K562 (cell line): ENCODE results near the gene CLPSL1. TPM values are rescaled to one million over a fixed set of nuclear protein-coding genes. Genes with fewer than 3 reads are reported as not detected.

Experiments used
- ARHGAP35 ChIP-seq: fragments of 450-650 bp; IDR thresholded peaks from 2 replicates; pipeline ENCODE4 v1.6.1; 2018; ENCODE audit not compliant: partially characterized antibody
- ARID3A ChIP-seq: IDR thresholded peaks from 2 replicates; pipeline ENCODE4 v1.6.1; 2012; ENCODE audit warnings: low read depth, low read length, improper control_type of control experiment, borderline replicate concordance
- FOXK1 ChIP-seq: sonication (generic); formaldehyde crosslinking; IDR thresholded peaks from 2 replicates; pipeline ENCODE4 v1.8.0; 2022; ENCODE audit warnings: missing genetic modification reagents, mild to moderate bottlenecking, borderline replicate concordance
- HDAC1 ChIP-seq, 2 experiments: fragments of 450-650 bp; IDR thresholded peaks; 2 replicates each; pipeline ENCODE4 v1.6.1; 2016 to 2017; ENCODE audit warnings: inconsistent platforms in 1 of 2, mild to moderate bottlenecking in 1 of 2, moderate library complexity in 1 of 2
- MLX ChIP-seq, 2 experiments: fragments of 450-650 bp in 1 of 2; sonication (generic) in 1 of 2; formaldehyde crosslinking; conservative IDR thresholded peaks; 2 replicates each; pipeline versions ENCODE4 v1.4.0 to v1.8.1; 2020 to 2022; ENCODE audit warnings: mild to moderate bottlenecking in 1 of 2, missing genetic modification reagents in 1 of 2
- MYC ChIP-seq, 2 experiments: fragments of 250-450 bp in 1 of 2; sonication (Bioruptor Pico) in 1 of 2; IDR thresholded peaks; 2 replicates each; pipeline versions ENCODE4 v1.5.1 to v1.6.1; 2012 to 2021; ENCODE audit warnings: low read depth in 2 of 2, borderline replicate concordance in 1 of 2, improper control_type of control experiment in 1 of 2, low read length in 1 of 2, mild to moderate bottlenecking in 1 of 2, moderate library complexity in 1 of 2
- PATZ1 ChIP-seq: fragments of 250-450 bp; sonication (Bioruptor Pico); IDR thresholded peaks from 2 replicates; pipeline ENCODE4 v1.5.0; 2020; ENCODE audit warnings: mild to moderate bottlenecking, borderline replicate concordance
- PCBP2 ChIP-seq: fragments of 200-400 bp; formaldehyde crosslinking; IDR thresholded peaks from 2 replicates; pipeline ENCODE4 v1.6.1; 2018; ENCODE audit warnings: low read length, low read depth, mild to moderate bottlenecking, moderate library complexity; ENCODE audit not compliant: poor library complexity, severe bottlenecking
- RNF219 ChIP-seq: fragments of 250-450 bp; sonication (Bioruptor Pico); IDR thresholded peaks from 2 replicates; pipeline ENCODE4 v1.5.0; 2022; ENCODE audit warnings: mild to moderate bottlenecking
- SMARCC2 ChIP-seq: fragments of 450-650 bp; IDR thresholded peaks from 2 replicates; pipeline ENCODE4 v1.6.1; 2017; ENCODE audit warnings: antibody characterized with exemption, moderate library complexity, mild to moderate bottlenecking, low read depth
- SUPT5H ChIP-seq: fragments of 450-650 bp; IDR thresholded peaks from 2 replicates; pipeline ENCODE4 v1.6.1; 2016
- TRIM28 ChIP-seq: fragments of 450-650 bp; IDR thresholded peaks from 2 replicates; pipeline ENCODE4 v1.6.1; 2017
- U2AF1 ChIP-seq: fragments of 200-400 bp; formaldehyde crosslinking; optimal IDR thresholded peaks from 2 replicates; pipeline ENCODE3; 2017; ENCODE audit warnings: mild to moderate bottlenecking, low read depth, low read length, moderate library complexity
- ZNF174 ChIP-seq: fragments of 250-450 bp; sonication (Bioruptor Pico); IDR thresholded peaks from 2 replicates; pipeline ENCODE4 v1.4.0; 2020; ENCODE audit warnings: mild to moderate bottlenecking
- ZNF23 ChIP-seq: fragments of 250-450 bp; sonication (Bioruptor Pico); IDR thresholded peaks from 2 replicates; pipeline ENCODE4 v1.4.0; 2020; ENCODE audit warnings: mild to moderate bottlenecking
- ZNF584 ChIP-seq: fragments of 200-800 bp; sonication (Bioruptor generic); IDR thresholded peaks from 2 replicates; pipeline ENCODE4 v1.6.1; 2016; ENCODE audit warnings: low read depth, mild to moderate bottlenecking, missing genetic modification characterization, missing compliant biosample characterization
- ZNF740 ChIP-seq, 3 experiments: fragments of 200-800 bp in 1 of 3; sonication (Bioruptor generic) in 1 of 3; sonication (generic) in 1 of 3; formaldehyde crosslinking in 1 of 3; IDR thresholded peaks; 2 replicates each; pipeline versions ENCODE4 v1.6.1 to v1.8.0; 2016 to 2022; ENCODE audit warnings: mild to moderate bottlenecking in 2 of 3, missing compliant biosample characterization in 2 of 3, missing genetic modification characterization in 2 of 3, missing genetic modification reagents in 1 of 3
- ZNF766 ChIP-seq: fragments of 200-800 bp; sonication (Bioruptor generic); conservative IDR thresholded peaks from 2 replicates; pipeline ENCODE4 v1.6.1; 2016; ENCODE audit warnings: missing genetic modification characterization, missing compliant biosample characterization
- polyA plus RNA-seq, 8 experiments: library from polyadenylated mRNA; depleted of rRNA in 4 of 8; stranded (reverse) in 5 of 8; unstranded in 3 of 8; fragments of >200 nt; fragmentation: Nextera tagmentation in 2 of 8; fragmentation: Illumina TruSeq in 1 of 8; extraction: Ambion mirVana in 2 of 8; extraction: Trizol in 1 of 8; gene quantifications; 2 replicates each; pipeline versions ENCODE4 v1.2.1 to v1.2.3, GENCODE V29; 2011 to 2014; ENCODE audit warnings: inconsistent platforms in 1 of 8, missing spikeins in 1 of 8
- total RNA-seq, 7 experiments: library from RNA; depleted of rRNA in 6 of 7; stranded (reverse); fragments of >200 nt in 6 of 7; fragmentation: Illumina TruSeq in 2 of 7; extraction: Trizol in 2 of 7; gene quantifications; 2 replicates each; pipeline versions ENCODE4 v1.2.1 to v1.2.3, GENCODE V29; 2011 to 2021; ENCODE audit warnings: low replicate concordance in 1 of 7

Gene CLPSL1
- total and polyA plus RNA-seq, 9 of the 15 experiments (the other 6 are each of a cell fraction or from before 2014, with no cell fraction given), result not detected

- peak; percentile 77 for TF ChIP-seq MYC (IDR thresholded peaks at IDR 0.05; ENCODE audit: low read depth, low read length)
- TF ChIP-seq MYC (CRISPR knock-in tag; IDR thresholded peaks at IDR 0.05; ENCODE audit: borderline replicate concordance, low read depth), result no peak
- TF ChIP-seq ZNF740 (CRISPR knock-in tag; IDR thresholded peaks at IDR 0.05), result no peak; the same call in 1 of the 2 replicates
- TF ChIP-seq ZNF740 (tag; IDR thresholded peaks at IDR 0.05), result no peak
- TF ChIP-seq TRIM28, result no peak
- no peak for TF ChIP-seq PATZ1 (CRISPR knock-in tag)
- no peak for TF ChIP-seq SMARCC2
- no peak for TF ChIP-seq U2AF1
- TF ChIP-seq ARHGAP35, result no peak
- TF ChIP-seq RNF219 (CRISPR knock-in tag), result no peak
- no peak for TF ChIP-seq ZNF766 (CRISPR knock-in tag)
- no peak for TF ChIP-seq PCBP2
- no peak for TF ChIP-seq HDAC1 (IDR thresholded peaks at IDR 0.05)
- no peak for TF ChIP-seq ARID3A
- no peak for TF ChIP-seq SUPT5H
- no peak for TF ChIP-seq MLX (CRISPR knock-in tag; conservative IDR thresholded peaks at IDR 0.05)
- no peak for TF ChIP-seq ZNF23 (CRISPR knock-in tag)
- 0 out of 2 replicates have a peak, but pooled peaks have one; percentile 15 for TF ChIP-seq FOXK1 (CRISPR knock-in tag)
- TF ChIP-seq ZNF174 (CRISPR knock-in tag), result no peak
- no peak for TF ChIP-seq ZNF584 (CRISPR knock-in tag)
Observed at GRCh38 chr6:35737413-35738211, 43.2 kb upstream of the CLPSL1 start (continued).
